Left lung (tissue), 10 donors: Measurements from ENCODE around the gene CD84. TPM values are rescaled to one million over a fixed set of nuclear protein-coding genes. Genes with fewer than 3 reads are reported as not detected.
A peak's percentile ranks its signal among the peaks of the same experiment; 100 is the strongest.

Experiments
- ATAC-seq: fragments of 200-7000 bp; cut with Tn5 transposase; one replicate; pipeline ENCODE4 v1.9.1; 2020; ENCODE audit warnings: moderate library complexity
- DNase-seq, 4 donors: peaks; one replicate each; pipeline ENCODE4 v3.0.0-alpha.2; 2013 to 2020
- H3K27ac ChIP-seq, 2 donors: fragments of 200-600 bp; sonication (generic) in 1 of 2; one replicate each; pipeline versions ENCODE4 v1.5.0 to v1.8.0; 2020 to 2021
- H3K27me3 ChIP-seq, 2 donors: fragments of 200-600 bp; sonication (generic) in 1 of 2; one replicate each; pipeline versions ENCODE4 v1.5.0 to v1.8.0; 2020 to 2021
- H3K36me3 ChIP-seq, 2 donors: fragments of 200-600 bp; sonication (generic) in 1 of 2; one replicate each; pipeline versions ENCODE4 v1.5.0 to v1.8.0; 2020 to 2021
- H3K4me1 ChIP-seq, 2 donors: fragments of 200-600 bp; one replicate each; pipeline ENCODE4 v1.8.0; 2021
- H3K4me3 ChIP-seq, 2 donors: fragments of 200-600 bp; sonication (generic) in 1 of 2; one replicate each; pipeline versions ENCODE4 v1.5.0 to v1.8.0; 2020 to 2021; ENCODE audit warnings: mild to moderate bottlenecking in 1 of 2
- H3K9me3 ChIP-seq, 2 donors: fragments of 200-600 bp; sonication (generic) in 1 of 2; one replicate each; pipeline versions ENCODE4 v1.5.0 to v1.8.0; 2020 to 2021
- CTCF ChIP-seq, 2 donors: fragments of 200-600 bp; sonication (generic) in 1 of 2; IDR thresholded peaks; one replicate each; pipeline versions ENCODE4 v1.5.0 to v1.8.0; 2021; ENCODE audit warnings: antibody characterized with exemption in 2 of 2
- intact Hi-C, 2 donors: fragments of 100-400 bp; cut with DNase I; formaldehyde crosslinking; loops; one replicate each; pipeline versions ENCODE4 v1.11.2 to v1.14.2; 2022
- polyA plus RNA-seq, 6 donors: library from polyadenylated mRNA; unstranded; fragments of 120-200 nt; gene quantifications; one replicate each; pipeline ENCODE4 v1.2.1, GENCODE V29; 2013; ENCODE audit not compliant: insufficient read length in 6 of 6
- total RNA-seq, 2 donors: library from RNA; stranded (reverse); fragmentation: NEBNext Ultra II Directional; extraction: Animal tissue kit (Norgen Biotek cat#: 25700); gene quantifications; one replicate each; pipeline ENCODE4 v1.2.1, GENCODE V29; 2021
- donor health status: DM: no; HTN: yes; CAD: no.
- donor health status: DM: no; HTN: no; CAD: no.

CD84 gene
- total and polyA plus RNA-seq, 8 donors = 1.6 to 39.7 (median 2.3) TPM

GRCh38 chr1:160580221-160580812 lies 1.0 kb upstream of the CD84 start:
- H3K4me3 ChIP-seq = no peak overlapping the region
- no peaks in the 10 kb centered on the region for H3K27me3 ChIP-seq
- ATAC-seq = peak; percentile 19
- H3K27ac ChIP-seq = no peak overlapping the region
- TF ChIP-seq CTCF (IDR thresholded peaks at IDR 0.05) = no peak
- peaks cover 0 to 3% of the 10 kb centered on the region in 2 donors for H3K9me3 ChIP-seq
- no peaks in the 10 kb centered on the region for H3K36me3 ChIP-seq
- intact Hi-C loops = no loop called here
- no peak for DNase-seq
- peaks cover 0 to 35% of the 10 kb centered on the region in 2 donors for H3K4me1 ChIP-seq

- Histone ChIP-seq H3K27ac (peak overlapping the region; percentile 65 to 90), H3K4me1 (peaks cover 0 to 44% of the 10 kb centered on the region in 2 donors), H3K27me3 (no peaks in the 10 kb centered on the region), H3K4me3 (peak overlapping the region; percentile 17 to 31), H3K36me3 (no peaks in the 10 kb centered on the region), H3K9me3 (peaks cover 0 to 3% of the 10 kb centered on the region in 2 donors)
- intact Hi-C loops = no loop called here
- DNase-seq = no peak
- ATAC-seq = no peak
- no peak for TF ChIP-seq CTCF (IDR thresholded peaks at IDR 0.05)
These were observed 638 bp downstream of the CD84 start for GRCh38 chr1:160578525-160579191.

GRCh38 chr1:160578175-160578524 lies 1.1 kb downstream of the CD84 start:
- intact Hi-C loops = no loop called here
- DNase-seq (no peak), ATAC-seq (no peak)
- H3K9me3 ChIP-seq = no peaks in the 10 kb centered on the region
- H3K4me3 ChIP-seq = peak overlapping the region; percentile 17 to 31
- peaks cover 0 to 48% of the 10 kb centered on the region in 2 donors for H3K4me1 ChIP-seq
- no peaks in the 10 kb centered on the region for H3K36me3 ChIP-seq
- TF ChIP-seq CTCF (IDR thresholded peaks at IDR 0.05) = no peak
- no peaks in the 10 kb centered on the region for H3K27me3 ChIP-seq
- peak overlapping the region; percentile 44 to 90 for H3K27ac ChIP-seq

GRCh38 chr1:160577671-160578070 lies 1.6 kb downstream of the CD84 start:
- intact Hi-C loops = no loop called here
- Histone ChIP-seq H3K4me1 (peaks cover 0 to 52% of the 10 kb centered on the region in 2 donors), H3K9me3 (no peaks in the 10 kb centered on the region), H3K36me3 (no peaks in the 10 kb centered on the region), H3K27me3 (no peaks in the 10 kb centered on the region), H3K27ac (peak overlapping the region in 1 of 2 donors; percentile 90), H3K4me3 (peak overlapping the region in 1 of 2 donors; percentile 31)
- ATAC-seq = no peak
- DNase-seq = no peak
- TF ChIP-seq CTCF (IDR thresholded peaks at IDR 0.05) = no peak

- ATAC-seq = no peak
- Histone ChIP-seq H3K27ac (peak overlapping the region in 1 of 2 donors; percentile 90), H3K27me3 (no peaks in the 10 kb centered on the region), H3K9me3 (no peaks in the 10 kb centered on the region), H3K4me1 (peaks cover 0 to 55% of the 10 kb centered on the region in 2 donors), H3K36me3 (no peaks in the 10 kb centered on the region), H3K4me3 (peak overlapping the region in 1 of 2 donors; percentile 31)
- intact Hi-C loops = no loop called here
- no peak for TF ChIP-seq CTCF (IDR thresholded peaks at IDR 0.05)
- DNase-seq = no peak
These were observed 2.4 kb downstream of the CD84 start for GRCh38 chr1:160576884-160577283.
